CD4-positive, alpha-beta T cell treated with Interleukin-6 for 4 hours (primary cell): Measurements from ENCODE around the gene CDC42BPG.
A peak's percentile ranks its signal among the peaks of the same experiment; 100 is the strongest.

Source experiments
- DNase-seq: peaks from one replicate; pipeline ENCODE4 v3.0.0-alpha.2; 2020; ENCODE audit warnings: mixed read lengths

Gene CDC42BPG

DNA sequence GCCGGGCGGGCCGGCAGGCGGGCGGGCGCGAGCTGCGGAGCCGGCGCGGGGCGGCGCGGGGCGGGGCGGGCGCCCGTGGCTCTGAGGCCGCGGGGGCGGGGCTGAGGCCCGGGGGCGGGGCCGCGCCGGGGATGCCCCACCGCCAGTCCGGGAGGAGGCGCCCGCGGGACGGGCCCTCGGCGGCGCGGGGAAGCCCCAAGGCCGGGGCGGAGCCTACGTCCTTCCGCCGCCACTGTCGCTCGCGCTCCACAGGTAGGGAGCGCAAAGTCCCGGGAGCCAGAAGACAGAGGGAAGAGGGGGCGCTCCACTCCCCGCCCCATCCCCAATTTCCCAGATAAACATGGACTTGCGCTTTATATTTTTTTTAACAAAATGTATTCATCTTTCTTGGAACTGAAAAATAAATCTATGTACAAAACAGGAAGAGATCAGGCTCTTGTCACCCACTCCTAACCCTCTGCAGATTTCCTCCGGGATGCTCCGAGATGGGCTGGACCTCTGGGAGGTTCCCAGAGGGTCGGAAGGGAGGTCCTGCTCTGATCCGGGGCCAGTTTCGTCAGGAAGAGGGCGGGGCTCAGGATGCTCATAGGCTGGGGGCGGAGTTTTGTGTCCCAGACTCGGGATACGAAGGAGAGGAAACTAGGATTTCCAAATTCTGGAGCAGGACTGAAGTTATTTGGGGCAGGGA lies 41.2 kb downstream of the CDC42BPG start, which contains the start of gene MAP4K2:
Gene MAP4K2, minus strand, starts transcription at position 57 of the 688 bp plus-strand sequence. CDS start 65 bp downstream, outside the sequence.
- DNase-seq = peak; percentile 91

DNA sequence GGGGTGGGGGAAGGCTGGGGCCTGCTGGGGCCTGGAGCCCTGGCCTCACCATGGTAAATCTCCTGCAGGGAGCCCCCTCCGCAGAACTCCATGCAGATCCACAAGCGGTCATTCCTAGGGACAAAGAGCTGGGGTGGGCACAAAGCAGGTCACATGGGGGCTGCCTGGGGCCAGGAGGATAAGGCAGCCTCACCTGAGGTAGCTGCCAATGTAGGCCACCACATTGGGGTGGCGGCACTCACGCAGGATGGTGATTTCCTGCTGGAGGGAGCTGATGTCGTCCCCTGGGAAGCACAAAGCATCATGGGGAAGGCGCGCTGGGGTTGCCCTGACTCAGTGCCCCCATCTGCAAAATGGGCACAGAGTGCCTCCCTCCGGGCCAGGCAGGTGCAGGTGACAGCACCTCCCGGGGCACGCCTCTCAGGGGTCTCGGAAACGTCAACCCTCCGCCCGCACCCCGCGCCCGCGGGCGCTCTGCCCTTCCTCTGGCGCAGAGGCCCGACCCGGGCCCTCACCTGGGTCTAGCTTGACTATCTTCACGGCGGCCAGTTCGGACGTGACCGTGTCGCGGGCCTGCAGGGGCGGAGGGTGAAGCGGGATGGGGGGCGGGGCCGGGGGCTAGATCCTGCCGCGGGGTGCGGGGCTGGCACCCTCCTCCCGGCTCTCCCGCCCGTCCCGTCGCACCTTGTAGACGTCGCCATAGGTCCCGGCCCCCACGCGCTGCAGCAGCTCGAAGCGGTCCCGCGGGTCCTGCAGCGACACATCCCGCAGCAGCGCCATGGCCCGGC lies 41.9 kb downstream of the CDC42BPG start:
- peak; percentile 61 for DNase-seq

DNA sequence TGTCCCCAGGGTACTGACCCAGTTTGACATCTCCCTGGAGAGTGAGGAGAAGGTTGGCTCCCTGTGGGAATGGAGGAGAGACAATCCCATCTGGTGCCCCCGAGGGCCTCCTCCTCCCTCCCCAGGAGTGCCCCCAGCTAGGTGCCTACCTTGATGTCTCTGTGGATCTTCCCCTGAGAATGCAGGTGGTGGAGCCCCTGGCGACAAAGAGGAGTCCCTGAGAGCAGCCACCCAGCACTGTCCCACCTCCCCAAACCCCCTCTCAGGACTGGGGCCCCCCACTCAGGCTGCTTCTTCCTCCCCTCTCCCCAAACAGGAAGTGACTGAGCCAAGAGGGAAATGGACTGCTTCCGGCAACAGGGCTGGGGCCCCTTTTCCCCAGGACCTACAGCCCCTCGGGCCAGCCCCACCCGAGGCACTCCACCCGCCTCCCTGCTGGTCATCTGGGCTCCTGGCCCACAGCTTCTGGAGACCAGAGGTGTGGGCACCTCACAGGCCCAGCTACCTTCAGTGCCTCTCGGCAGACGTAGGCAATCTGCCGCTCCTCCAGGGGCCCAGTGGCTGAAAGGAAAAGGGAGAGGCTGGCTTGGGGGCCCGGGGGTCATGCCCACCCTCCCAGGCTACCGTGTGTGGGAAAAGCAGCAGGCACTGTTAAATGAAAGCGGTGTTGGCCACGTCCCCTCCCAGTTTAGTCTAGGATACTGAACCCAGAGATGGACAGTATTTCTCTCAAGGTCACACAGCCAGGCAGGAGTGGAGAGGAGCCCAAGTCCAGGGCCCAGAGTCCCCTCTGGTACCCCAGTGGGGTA lies 42.7 kb downstream of the CDC42BPG start:
- peak; percentile 22 for DNase-seq

DNA sequence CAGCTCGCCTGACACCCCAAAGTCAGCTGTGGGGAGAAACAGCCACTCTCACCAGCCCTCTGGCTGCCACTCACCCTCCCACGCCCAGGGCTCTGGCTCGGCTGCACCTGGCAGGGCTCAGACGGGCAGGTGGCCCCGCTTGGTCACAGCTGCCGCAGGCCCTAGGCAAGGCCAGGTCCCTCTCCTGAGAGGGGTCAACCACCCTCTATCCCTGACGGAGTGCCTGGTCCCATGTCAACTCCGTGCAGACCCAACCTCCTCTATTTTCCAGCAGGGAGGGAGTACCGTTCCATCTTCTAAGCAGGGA lies 43.3 kb downstream of the CDC42BPG start:
- DNase-seq = no peak

DNA sequence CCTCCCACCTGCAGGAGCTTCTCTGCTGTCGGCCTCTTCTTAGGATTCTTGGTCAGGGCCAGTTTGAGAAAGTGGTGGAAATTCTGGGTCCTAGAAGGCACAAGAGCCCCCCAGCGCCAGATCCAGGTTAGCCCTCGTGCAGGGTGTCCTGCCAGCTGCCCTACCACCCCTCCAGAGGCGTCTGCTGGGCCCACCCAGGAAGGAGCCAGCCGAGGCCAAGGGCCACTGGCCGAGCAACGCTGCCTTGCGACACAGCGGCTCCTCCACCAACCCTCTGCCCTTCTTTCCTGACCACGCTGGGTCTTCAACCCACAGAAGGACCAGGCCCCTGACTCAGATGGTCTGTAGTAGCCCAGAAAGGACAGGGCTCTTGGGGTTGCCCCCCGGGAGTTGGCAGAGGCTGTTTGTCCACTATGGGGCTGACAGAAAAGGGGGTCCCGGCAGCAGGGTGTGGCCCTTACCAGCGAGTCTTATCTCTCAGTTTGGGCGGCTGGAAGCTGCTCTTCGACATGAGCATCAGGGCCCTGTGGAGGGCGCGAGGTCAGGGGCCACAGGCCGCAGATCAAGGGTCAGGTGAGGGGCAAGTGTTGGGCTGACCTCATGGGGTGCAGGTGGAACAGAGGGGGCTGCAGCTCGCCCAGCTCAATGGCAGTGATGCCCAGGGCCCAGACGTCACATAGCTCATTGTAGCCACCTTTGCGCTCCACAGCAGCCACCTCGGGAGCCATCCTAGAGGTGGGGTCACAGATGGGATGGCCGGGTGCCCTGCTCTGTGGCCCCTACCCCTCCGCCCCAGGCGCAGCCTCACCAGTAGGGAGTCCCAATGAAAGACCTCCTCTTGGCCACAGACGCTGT lies 43.9 kb downstream of the CDC42BPG start:
- no peak for DNase-seq

DNA sequence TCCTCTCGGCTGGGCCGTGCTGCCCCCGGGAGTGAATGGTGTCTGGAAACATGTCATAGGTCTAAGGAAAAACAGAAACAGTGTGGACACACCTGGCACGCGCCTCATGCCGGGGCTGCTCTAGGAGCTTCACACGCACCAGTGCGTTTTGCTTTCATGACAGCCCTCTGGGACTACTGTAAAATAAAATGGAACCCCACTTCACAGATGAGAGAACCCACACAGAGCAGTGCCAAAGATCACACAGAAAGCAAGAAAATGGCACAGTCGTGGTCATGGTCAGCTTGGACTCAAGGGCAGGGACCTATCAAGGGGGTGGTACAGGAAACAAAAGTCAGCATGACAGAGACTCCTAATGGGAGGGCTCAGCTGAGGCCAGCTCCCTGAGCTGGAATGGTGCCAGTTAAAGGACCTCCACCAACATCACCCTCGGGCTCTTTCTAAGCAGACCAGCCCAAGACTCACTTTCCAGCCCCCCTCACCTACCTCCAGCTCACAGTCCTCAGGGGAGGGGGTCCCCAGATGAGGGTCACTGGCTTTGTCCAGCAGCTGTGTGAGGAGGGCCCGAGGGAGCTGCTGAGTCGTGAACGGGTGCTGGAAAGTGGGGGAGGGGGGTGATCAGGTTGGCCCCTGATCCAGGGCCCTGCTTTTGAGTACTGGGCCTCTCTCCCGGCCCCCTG lies 44.7 kb downstream of the CDC42BPG start:
- no peak for DNase-seq

DNA sequence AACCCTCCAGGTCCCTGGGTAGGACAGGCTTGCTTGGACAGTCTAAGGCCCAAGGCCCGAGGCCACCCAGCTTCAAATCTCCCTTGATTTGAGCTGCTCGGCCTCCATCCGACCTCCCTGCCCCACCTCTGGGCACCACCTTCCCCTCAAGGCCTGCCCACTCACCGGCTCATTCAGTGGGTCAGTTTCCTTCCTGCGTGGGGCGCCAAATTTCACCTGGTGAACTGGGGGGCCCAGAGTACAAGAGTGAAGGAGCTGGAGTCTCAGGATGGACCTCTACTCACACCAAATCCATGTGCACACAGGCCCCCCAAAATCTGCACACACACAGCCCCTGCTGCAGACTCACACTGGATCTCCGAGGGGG lies 45.2 kb downstream of the CDC42BPG start:
- no peak for DNase-seq

DNA sequence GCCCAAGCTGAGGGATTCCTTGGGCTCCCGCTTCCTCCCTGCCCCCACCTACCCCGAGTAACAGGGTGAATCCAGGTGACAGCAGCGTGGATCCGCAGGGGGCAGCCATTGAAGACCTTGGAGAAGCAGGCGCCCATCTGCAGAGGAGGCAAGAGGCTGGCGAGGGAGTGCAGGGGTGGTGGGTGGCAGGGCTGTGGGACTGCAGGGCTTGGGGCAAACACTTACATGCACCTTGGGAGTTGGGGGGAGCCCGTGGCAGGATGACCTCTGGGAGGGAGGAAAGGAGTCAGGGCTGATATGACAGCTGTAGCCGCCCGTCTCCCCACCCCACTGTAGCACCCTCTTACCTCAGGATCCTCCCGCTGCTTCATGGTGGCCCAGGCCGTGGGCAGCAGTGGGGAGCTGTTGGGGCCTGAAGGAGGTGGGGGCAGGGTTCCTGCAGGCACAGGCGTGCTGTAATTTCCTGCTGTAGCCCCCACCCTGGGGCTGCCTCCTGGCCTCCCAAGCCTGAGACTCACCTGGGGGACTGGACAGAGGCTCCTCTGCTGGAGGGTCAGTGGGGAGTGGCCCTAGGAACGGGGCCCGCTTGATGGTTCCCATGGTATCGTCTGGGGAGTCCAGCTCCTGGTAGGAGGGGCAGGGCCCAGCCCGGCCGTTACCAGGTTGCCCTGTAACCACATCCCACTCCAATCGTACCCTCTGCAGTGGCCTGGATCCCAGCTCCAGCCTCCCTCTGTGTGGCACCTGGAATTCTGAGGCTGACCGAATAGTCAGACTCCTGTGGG lies 47.5 kb downstream of the CDC42BPG start:
- DNase-seq = no peak

DNA sequence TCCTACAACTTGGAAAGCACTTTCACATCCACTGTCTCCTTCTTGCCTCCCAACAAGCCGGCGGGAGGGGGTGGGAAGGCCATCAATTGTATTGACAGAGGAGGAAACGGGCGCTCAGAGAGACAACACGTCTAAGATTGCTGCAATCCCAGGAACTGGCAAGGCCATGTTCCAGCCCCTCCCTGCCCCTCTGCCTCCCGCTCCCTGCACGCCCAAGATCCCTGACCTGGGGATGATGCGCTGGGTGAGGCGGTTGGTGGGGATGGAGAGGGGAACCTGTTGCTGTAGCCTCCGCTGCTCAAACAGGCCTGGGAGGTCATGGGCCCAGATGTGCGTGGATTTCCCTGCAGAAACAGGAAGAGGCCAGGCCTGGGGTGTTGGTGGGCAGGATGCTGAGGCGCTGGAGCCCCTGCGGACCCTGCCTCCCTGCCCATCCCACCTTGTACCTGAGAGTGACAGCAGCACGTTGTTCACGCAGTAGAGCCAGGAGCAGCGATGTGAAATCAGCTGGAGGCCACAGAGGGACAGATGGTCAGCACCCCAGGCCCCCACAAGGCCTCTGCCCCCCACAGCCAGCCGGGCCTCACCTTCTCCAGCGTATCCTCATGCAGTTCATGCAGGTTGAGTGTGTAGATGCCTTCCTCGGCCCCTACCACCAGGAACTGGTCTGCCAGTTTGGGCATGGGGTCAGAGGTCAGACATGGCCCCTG lies 48.3 kb downstream of the CDC42BPG start:
- DNase-seq = no peak

DNA sequence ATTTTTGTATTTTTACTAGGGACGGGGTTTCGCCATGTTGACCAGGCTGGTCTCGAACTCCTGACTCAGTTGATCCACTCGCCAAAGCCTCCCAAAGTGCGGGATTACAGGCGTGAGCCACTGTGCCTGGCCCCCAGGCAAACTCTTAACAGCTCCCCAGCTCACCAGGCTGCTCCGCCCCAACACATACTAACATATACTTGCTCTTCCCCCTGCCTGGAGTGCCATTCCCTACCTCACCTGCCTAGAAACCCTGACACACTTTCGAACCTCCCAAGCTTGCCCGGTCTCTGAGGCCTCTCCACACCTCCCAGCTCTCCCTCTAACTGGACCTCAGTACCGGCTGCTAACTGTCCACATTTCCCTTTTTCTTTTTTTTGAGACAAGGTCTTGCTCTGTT lies 49.9 kb downstream of the CDC42BPG start:
- no peak for DNase-seq

DNA sequence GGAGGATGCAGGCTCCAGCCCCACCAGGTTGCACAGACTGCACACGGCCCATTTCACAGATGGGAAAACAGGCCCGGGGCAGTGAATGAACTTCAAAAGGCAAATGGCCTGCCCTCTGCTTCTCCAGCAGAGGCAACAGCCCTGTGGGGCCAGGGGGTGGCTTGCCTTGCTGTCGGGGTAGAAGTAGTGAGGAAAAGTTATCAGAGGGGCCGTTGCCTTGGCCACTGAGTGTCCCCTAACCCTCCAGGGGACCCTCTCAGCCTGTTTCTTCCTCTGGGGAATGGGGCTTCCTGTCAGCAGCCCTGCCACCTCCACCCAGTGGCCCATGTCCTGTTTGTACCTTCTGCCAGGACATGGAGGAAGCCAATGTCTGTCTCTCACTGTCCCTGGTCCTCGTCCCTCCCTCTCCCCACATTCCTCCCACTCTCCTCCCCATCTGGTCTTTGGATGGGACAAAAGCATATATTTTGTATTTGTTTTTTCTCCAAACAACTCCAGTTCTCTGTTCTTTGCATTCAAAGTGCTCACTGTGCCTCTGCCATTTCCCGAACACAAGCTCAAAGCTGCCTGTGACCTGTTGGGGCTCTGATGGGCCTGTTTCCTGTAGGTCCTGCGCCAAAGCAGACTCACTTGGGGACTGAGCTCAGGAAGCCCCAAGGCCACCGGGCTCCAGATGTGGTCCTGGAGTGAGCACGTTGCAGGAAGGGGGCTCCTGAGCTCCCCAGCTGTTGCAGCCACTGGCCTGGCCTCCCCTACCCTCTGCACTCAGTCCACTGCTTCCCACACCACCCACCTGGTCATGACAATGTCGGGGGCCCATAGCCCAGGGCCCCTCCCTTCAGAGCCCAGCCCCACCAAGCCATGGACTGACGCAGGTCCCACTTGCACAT lies 50.9 kb downstream of the CDC42BPG start:
- DNase-seq = no peak

DNA sequence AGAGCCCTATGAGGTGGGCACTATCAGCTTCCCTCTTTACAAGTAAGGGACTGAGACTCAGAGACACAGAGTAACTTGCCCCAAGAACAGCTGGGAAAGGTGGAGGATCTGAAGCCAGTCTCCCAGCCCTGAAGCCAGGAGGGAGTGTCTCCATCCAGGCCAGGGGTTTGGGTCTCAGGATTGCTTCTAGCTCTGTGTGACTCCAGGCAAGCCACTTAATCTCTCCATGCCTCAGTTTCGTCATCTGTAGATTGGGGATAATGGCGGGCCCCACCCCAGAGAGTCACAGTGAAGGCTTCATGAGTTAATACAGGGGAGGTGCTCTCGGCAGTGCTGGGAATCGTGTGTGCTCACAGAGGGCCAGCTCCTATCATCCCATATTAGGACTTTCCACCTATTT lies 52.0 kb downstream of the CDC42BPG start:
- DNase-seq = no peak

DNA sequence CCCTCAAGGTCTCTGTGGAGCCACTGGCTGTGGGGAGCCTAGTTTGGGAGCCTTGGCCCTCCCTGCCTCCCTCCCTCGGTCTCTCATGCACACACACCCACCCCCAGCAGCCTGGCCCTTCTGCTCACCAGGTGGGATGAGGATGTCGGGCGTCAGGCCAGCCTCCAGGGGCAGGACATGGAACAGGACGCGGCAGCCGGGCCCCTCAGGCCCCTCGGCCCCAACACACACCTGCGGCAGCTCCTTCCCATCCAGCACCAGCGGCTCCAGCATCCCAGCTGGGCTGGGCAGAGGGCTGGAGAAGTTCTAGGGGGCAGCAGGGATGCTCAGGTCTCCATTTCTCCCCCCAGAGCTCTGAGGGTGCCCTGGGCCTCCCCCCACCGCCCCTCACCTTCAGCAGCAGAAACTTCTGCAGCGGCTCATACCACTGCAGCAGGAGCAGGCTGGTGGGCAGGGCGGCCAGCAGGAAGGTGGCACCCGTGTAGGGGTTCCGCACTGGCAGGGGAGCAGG lies 52.6 kb downstream of the CDC42BPG start:
- DNase-seq = no peak

DNA sequence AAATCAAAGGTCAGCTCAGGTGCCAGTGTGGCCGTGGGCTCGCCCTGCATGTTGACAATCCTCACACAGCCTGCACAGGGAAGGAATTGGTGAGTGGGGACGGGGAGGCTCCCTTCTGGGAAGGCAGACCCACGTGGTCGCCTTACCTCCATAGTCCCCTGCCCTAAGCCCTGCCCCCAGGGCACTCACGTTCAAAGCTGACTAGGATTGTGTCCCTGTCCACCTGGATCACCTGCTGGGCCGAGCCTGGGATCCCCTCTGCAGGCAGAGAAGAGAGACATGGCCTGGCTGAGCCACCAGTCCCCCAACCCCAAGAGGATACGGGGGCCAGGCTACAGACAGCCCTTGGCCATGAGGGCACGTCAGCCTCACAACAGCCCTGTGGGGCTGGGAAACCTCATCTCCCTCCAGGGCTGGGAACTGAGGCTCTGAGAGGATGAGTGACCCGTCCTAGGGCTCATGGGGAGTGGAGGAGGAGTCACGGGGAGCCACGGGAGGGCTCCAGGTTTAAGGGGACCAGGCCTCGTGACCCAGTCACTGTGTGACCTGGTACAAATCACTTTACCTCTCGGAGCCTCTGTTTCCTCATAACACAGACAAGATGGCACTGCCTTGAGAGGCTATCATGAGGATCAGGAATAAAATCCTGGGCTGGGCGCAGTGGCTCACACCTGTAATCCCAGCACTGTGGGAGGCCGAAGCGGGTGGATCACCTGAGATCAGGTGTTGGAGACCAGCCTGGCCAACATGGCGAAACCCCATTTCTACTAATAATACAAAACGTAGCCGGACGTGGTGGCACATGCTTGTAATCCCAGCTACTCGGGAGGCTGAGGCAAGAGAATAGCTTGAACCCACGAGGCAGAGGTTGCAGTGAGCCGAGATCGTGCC lies 54.0 kb downstream of the CDC42BPG start:
- no peak for DNase-seq

DNA sequence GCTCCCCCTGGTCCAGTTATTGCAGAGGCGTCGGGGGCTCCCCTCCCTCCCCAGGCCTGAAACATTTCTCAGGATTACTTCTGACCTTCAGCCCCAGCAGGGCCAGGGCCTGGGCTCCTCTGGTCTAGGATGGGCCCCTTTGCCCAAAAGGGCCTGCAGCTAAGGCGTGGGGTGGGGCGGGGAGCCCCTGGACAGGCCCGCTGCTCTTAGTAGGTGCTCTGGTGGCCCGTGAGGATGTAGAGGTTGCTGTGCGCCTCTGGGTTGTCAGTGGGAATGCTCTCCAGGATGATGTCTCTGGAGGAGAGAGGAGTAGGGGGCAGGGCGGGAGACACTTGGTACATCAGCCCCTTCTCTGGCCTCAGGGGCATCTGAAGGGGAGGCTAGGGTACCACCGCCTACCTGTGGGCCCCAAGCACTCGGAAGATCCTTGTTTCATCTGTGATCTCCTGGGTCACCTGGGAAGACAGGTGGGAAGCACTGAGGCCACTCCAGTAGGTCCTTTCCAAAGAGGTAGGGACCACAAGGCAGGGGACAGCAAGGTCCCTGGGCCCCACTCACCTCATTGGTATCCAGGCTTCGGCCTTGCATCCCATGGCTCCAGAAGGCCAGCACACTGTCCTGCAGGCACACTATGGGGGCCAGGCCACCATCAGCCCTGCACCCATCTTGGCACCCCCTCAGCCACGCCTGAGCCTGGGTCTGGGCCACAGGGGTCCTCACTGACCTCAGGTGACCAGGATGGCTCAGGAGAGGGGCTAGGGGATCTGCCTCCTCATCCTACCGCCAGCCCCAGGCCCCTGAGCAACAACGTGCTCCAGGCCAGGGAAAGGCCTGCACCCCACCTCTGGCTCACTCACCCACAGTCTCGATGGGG lies 54.9 kb downstream of the CDC42BPG start:
- DNase-seq = no peak

DNA sequence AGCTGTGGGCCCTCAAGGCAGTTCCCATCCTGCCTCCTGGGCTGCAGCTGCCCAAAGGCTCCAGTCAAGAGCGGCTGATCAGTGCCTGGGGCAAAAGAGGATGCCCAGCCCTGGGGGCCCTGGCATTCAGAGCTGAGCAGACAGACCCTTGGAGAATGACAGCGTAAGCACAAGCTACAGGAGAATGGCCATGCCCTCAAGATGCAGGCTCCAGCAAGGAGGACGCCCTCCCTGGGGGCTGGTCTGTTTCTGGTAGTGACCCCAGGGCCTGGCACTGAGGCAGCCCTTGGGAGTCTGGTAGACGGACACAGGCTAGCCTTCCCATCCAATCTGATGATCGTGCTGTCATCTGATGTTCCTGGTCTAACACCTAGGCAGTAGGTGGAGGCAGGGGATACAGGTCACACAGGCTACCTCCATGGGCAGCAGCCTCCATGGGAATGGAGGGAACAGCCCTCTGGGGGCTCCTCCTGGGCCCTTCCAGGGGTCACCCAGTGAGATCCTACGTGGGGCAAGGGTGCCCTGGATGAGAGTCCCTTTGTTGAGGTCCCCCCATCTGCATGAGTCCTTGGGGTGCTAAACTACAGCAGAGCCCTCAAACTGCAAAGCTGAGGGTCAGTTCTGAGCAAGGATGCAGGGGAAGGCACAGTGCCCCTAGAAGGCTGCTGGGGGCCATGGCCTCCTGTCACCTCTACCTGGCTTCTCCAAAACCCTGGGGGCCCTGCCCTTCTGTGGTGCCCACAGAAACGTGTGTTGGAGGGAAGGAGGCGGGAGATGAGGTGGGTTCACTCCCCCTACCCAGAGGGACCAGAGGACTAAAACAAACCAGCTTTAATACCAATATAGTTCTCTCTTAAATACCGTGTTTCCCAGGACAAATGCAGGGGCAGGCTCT lies 55.9 kb downstream of the CDC42BPG start:
- DNase-seq = no peak
